Inflammatory macrophage (primary cell): ENCODE data around the gene PHLDB2.
A peak's percentile ranks its signal among the peaks of the same experiment; 100 is the strongest.

Experiments used
- DNase-seq, 2 donors: peaks; one replicate each; pipeline ENCODE4 v3.0.0-alpha.2; 2020 to 2022

PHLDB2 gene

GRCh38 chr3:111884411-111885018 lies 25.4 kb downstream of the PHLDB2 start:
- no peak for DNase-seq

- no peak for DNase-seq
Observed at GRCh38 chr3:111885578-111885977, 26.5 kb downstream of the PHLDB2 start.

- DNase-seq: no peak
Observed at GRCh38 chr3:111890051-111890580, 31.1 kb downstream of the PHLDB2 start.

DNA sequence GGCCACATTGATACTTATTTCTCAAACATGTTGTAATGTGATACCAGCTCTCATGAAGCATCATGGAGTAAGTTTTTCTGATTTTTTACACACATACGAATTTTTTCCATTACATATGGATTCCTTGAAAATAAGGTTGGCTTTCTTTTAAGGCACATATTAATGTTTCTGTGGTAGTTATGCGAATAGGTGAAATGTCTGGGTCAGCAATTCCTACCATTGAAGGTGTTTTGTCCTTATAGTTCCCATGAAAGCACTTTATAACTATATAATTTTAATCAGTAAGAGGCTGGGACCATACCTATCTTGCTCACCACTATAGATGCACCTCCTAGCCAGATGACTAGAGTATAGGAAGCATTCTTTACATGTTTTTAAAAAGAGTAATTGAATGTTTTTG lies 33.0 kb downstream of the PHLDB2 start:
- DNase-seq: no peak

DNA sequence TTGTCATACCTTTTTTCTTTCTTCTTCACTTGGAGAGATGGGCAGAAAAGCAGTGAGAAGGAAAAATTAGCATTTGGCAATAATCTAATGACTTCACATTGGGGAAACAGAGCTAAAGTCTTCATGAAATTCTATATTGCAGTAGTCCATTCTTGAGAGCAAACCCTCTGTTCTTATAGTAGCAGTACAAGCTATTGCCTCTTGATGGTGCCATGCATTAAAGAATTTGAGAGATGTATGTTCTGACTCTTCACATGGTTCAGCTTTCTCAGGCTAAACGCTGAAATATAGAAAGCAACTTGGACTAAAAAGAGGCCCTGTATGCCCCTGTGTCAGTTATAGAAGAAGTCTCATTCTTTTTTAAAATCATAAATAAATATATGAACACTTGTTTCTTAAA lies 36.0 kb downstream of the PHLDB2 start:
- DNase-seq: peak; percentile 26 to 34

DNA sequence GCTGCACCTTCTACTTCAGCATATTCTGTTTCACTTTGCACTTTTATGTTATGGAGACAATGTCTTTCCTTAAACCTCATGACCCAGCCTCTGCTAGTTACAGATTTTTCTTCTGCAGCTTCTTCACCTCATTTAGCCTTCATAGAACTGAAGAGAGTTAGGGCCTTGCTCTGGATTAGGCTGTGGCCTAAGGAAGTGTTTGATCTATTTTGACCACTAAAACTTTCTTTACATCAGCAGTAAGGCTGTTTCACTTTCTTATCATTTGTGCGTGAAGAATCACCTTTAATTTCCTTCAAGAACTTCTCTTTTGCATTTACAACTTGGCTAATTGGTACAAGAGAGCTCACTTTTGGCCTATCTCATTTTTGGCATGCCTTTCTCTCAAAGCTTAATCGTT lies 40.9 kb downstream of the PHLDB2 start:
- no peak for DNase-seq

- no peak for DNase-seq
Observed at GRCh38 chr3:111901637-111902036, 42.6 kb downstream of the PHLDB2 start.

- no peak for DNase-seq
Observed at GRCh38 chr3:111902534-111902933, 43.5 kb downstream of the PHLDB2 start.

GRCh38 chr3:111903067-111903511 lies 44.0 kb downstream of the PHLDB2 start:
- DNase-seq: no peak

DNA sequence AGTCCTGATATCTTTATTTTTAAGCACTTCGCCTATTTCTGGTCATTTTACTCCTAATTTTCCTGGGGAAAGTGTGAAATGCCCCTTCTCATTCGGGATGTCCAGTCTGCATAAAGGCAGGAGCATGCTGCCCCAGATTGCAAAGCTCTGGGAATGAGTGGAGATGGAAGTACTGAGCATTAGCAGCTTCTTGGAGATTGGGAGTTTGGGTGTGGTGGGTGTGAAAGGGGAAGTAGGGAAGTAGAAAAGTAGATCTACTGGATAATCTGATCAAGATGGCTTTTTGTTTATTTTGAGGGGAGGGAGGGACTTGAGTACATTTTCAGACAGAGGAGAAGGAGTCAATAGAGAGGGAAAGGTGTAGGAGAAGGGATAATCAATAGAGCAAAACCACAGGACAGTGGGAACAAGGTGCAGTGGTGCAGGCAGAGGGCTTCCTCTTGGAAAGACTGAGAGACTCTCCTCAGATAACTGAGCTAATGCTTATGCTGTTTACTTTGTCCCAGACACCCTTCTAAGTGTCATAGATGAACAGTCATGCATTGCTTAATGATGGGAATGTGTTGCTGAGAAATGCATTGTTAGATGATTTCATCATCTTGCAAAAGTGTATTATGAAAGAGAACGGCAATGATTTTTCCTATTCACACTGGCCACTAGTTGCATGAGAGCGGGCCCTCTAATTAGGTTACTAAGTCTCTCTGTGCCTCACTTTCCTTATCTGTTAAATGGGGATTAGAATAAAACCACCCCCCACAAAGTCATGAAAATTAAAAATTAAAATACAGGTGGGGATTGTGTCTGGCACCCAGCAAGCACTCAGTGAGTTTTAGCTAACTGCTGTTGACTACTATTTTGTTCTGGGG lies 45.5 kb downstream of the PHLDB2 start:
- peak; percentile 73 to 82 for DNase-seq

- no peak for DNase-seq
Observed at GRCh38 chr3:111906656-111907055, 47.6 kb downstream of the PHLDB2 start.

DNA sequence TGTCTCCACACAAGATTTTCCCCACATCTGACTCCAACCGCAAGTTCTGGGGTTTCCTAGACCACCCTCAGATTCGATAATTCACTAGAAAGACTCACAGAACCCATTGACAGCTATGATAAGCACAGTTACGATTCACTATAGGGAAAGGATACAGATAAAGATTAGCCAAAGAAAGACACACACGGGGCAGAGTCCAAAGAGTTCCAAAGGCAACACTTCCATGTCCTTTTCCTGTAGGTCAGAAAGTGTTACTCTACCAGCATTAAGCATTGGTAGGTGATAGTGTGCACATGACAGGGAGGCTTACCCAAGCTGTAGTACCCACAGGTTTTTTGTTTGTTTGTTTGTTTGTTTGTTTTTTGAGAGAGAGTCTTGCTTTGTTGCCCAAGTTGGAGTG lies 48.1 kb downstream of the PHLDB2 start:
- DNase-seq: no peak

DNA sequence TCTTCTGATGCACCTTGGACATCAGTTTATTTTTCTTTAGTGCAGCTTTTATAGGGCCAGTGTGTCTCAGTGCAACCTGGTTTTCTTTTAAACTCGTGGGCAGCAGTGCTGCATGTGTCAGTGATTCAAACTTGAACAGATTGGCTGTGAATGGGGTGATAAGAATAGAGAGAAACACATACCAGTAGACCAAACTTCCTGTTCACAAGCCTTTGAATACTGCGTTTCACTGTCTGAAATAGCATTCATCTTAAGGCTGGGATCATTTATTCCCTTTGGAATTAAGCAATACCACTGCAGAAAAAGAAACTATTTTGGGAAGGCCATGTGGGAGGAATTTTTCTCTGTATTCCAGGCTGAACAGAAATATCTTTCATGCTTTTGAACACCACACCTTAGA lies 51.7 kb downstream of the PHLDB2 start:
- no peak for DNase-seq

GRCh38 chr3:111911446-111911845 lies 52.4 kb downstream of the PHLDB2 start:
- DNase-seq: no peak

GRCh38 chr3:111913163-111913763 lies 54.2 kb downstream of the PHLDB2 start:
- DNase-seq: no peak

DNA sequence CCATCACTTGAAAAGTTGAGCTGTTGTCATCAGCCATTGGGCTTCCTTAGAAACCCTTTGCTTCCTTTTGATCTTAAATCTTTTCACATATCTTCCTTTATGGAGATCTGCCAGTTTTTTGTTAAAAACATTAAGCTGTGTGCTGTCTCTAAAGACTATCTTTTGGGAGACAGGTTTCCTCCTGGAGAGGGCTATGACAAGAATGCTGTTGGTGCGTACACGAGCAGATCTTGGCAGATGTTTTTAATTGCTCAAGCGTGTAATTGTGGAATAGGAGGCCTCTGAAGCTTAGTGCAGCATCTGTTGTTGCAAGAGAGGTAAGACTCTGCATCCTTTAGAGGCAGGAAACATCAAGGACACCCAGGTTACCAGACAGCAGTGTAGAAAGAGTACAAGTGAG lies 56.8 kb downstream of the PHLDB2 start:
- DNase-seq: no peak

DNA sequence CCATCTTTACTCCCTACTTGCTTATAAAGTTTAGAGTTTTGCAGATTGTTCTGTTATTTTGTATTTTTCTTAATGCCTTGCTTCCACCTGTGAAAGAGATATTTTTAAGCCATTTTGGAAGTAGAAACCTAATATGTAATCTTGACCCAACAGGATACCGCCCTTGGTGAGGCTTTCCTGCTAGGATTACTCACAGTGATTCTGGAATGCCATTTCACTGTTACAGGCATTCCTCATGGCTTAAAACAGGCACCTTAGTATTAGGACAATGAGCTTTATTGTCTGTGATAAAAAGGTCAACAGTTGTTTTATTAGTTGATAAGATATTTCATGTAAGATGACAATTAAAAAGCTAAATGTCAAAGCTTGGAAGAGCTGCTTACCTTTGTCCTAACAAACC lies 58.2 kb downstream of the PHLDB2 start:
- DNase-seq: no peak

DNA sequence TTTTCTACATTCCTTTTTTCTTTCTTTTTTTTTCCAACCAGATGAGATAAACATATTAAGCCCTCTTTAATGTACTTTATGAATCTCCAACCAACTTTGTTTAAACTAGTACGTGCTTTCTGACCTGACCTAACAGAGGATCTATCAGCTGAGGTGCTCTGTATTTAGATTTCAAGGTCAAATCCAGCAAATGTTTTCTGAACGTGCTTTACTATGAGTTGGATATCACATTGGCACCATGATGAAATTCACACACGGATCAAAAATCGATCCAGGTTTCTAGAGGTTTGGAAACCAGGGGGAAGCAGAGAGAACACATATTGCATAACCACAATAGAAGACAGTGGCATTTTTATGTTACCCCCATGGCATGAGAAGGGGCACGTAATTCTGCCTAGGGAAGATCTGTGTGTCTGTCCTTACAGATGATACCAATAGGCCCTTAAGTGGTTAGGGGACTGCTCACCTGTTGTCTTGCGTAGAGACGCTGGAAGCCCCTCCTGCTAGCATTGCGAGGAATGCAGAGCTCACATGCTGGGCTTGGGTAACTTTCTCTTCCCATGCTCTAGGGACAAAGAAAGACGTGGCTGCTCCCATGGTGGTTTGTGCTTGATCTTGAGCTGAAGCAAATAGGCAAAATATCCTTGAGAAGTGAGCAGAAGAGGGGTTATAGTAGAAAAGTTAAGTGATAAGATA lies 60.5 kb downstream of the PHLDB2 start:
- no peak for DNase-seq

DNA sequence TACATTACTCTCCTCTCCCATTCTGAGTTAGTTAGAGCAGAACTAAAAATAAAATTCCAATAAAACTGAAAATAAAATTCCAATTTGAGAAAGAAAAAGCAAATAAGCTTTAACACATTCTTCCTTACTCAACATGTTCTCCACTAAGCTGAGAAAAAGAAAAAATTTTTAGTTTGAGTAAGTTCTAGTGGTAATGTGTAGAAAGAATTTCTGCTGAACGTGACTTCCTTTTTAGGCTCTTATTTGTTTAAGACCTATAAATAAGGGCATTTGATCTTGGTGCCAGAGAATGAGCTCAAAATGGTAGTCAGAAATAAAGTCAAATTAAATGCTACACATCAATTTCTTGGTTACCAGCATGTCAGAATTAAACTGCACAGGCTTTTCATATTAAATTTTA lies 62.1 kb downstream of the PHLDB2 start:
- DNase-seq: no peak

GRCh38 chr3:111923095-111923771 lies 64.2 kb downstream of the PHLDB2 start:
- DNase-seq: no peak

DNA sequence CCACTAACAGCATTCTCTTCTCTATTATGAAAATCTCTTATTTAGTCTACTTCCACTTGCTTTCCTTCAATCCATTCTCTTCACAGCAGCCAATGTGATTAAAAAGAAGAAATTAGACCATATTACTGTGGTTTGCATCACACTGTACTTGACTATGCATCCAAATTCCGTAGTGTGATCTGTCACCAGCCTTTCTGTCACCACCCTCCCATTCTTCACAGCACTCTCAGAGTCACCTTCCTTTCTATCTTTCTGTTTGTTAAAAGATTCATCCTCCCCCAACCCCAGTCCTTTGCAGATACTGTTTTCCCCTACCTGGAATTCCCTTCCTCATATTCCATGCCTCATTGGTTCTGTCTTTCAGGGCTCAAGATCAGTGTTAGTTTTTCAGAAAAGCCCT lies 64.7 kb downstream of the PHLDB2 start:
- DNase-seq: no peak

DNA sequence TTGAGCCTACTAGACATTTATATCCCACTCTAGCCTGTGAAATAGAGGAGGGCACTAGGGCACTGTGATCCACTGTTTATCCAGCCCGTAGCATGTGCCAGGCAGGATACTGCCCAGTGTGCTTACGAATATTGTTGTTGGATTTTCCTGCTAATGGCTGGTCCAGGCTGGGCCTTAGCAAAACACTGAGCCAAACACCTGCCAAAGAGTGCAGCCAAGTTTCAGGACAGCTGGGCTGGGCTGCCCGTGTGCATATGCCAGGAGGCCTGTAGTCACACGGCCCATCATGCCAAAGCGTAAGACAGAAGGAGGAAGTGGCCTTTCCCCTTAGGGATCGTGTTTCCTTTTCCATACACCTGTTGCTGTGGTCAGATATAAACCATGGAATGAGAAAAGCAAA lies 65.2 kb downstream of the PHLDB2 start:
- no peak for DNase-seq
